Liver (tissue), 2 donors: ENCODE results near the gene RERE.

Experiments
- EGR1 ChIP-seq, 2 donors: IDR thresholded peaks; 2 replicates each; pipeline ENCODE4 v1.6.1; 2016 to 2018; ENCODE audit warnings: antibody characterized with exemption in 2 of 2, low read depth in 2 of 2
- MAX ChIP-seq: IDR thresholded peaks from 2 replicates; pipeline ENCODE4 v1.6.1; 2016; ENCODE audit warnings: antibody characterized with exemption
- SP1 ChIP-seq: IDR thresholded peaks from 2 replicates; pipeline ENCODE4 v1.6.1; 2018; ENCODE audit warnings: antibody characterized with exemption, mild to moderate bottlenecking
- donor health status: healthy.

- no peak for TF ChIP-seq SP1
- TF ChIP-seq EGR1 (IDR thresholded peaks at IDR 0.05; ENCODE audit: low read depth in 2 of 2): no peak
- no peak for TF ChIP-seq MAX
Measured at GRCh38 chr1:8474369-8474768, 343.1 kb downstream of the RERE start.
